Stimulated activated CD4-positive, alpha-beta T cell treated with anti-CD3 and anti-CD28 coated beads, Interleukin-1b, Interleukin-23, amount 100 ng/mL, for 48 hours (primary cell): ENCODE data around the gene DHRS2.
"Not testable (repeated sequence)": the region's sequence is repeated elsewhere in the genome, so short reads cannot be mapped to it uniquely, and the experiment has no call there.

ENCODE experiments used
- DNase-seq: peaks from one replicate; pipeline ENCODE4 v3.0.0-alpha.2; 2020

DHRS2 gene

GRCh38 chr14:23650506-23650905, 14.3 kb downstream of the DHRS2 start:
- no peak for DNase-seq

GRCh38 chr14:23653051-23653450, 16.9 kb downstream of the DHRS2 start:
- DNase-seq = no peak

DNA sequence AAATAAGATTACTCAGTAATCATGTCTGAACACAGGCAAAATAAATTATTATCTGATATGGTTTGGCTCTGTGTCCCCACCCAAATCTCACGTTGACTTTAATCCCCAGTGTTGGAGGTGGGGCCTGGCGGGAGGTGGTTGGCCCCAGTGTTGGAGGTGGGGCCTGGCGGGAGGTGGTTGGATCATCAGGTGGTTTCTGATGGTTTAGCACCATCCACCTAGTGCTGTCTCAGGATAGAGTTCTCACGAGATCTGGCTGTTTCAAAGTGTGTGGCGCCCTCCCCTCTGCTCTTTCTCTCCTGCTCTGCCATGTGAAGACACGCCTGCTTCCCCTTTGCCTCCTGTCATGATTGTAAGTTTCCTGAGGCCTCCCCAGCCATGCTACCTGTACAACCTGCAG, 18.1 kb downstream of the DHRS2 start:
- no peak for DNase-seq

GRCh38 chr14:23657959-23658470, 21.9 kb downstream of the DHRS2 start:
- DNase-seq = no peak

GRCh38 chr14:23660290-23661226, 24.4 kb downstream of the DHRS2 start:
- no peak for DNase-seq

DNA sequence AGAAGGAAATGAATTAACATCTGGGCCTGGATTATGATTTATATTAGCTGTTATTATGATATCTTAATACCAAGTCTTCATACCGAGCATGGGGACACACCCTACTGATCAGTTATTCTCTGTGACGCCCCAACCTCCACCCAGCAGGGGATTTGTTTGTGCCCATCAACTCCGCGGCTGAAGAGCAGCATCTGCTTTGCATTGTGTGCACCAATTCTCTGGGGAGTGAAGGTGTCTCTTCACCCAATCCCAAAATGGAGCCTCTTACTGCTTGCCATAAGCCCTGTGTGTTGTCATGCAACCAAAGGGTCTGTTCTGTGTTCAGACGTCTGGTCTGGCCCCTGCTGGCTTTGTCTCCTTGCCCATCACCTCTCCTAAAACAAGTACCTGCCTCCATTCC, 25.4 kb downstream of the DHRS2 start:
- DNase-seq = no peak

GRCh38 chr14:23663127-23663526, 27.0 kb downstream of the DHRS2 start:
- DNase-seq = no peak

DNA sequence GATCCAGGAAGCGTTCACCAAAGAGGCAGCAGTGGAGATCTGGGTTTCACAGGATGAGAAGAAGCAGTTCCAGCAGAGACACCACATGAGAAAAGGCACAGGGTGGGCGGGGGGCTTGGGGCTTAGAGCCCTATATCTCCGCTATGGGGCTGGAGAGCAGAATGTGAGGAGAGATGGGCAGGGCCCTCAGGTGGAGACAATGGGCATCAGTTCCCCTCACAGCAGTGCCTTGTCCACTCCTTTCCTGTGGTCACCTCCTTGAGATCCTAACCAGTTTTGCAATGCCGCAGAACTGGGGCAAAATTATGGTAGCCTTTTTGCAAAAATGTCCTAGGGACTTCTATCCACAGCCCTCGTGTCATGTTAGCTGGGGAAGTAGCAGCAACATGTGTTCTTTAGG, 27.5 kb downstream of the DHRS2 start:
- no peak for DNase-seq

- no peak for DNase-seq
These were observed 28.2 kb downstream of the DHRS2 start for GRCh38 chr14:23664207-23664885.

DNA sequence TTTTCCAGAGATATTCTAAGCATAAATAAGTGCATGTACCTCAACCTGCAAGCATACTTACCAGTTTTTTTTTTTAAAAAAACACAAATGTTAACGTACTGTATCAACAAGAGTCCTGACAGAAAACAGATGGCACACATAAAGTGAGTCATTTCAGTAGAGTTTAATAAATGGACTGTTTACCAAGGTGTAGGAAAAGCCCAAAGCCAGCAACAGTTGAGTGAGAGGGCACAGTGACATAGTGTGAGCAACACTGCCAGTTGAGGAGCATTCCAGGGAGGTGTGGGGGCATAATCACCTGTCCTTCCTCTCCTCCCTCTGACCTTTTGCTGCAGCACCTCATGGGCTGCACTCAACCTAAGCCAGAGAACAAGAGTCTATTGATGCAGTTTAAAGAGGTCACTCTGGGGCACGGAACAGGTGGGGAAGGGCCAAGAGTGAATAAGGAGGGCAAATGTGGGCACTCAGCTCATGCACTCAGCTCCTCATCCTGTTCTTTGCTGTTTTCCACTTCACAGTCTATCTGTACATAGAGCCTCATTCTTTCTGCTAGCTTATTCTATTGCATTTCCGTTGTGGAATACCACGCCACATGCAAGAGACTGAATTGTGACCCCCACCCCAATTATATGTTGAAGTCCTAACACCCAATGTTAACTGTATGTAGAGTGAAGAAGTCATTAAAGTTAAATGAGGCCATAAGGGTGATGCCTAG, 29.3 kb downstream of the DHRS2 start:
- no peak for DNase-seq

DNA sequence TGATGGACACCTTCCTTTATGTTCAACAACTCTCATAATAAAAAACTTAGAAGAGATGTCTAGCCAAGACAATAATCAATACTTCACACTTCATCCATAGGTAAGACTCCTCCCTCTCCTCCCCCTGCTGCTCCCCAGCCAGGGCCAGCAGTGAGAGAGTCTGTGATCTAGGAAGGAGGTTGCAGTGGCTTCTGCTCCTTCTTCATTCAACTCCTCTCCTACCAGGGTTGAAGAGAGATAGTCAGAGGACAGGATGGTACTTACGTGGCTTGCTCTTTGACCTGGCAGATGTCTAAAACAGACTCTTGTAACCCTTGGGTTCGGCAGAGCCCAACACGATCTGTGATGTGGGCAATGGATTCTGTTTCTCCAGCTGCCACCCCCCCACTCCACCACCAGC, 31.0 kb downstream of the DHRS2 start:
- no peak for DNase-seq

DNA sequence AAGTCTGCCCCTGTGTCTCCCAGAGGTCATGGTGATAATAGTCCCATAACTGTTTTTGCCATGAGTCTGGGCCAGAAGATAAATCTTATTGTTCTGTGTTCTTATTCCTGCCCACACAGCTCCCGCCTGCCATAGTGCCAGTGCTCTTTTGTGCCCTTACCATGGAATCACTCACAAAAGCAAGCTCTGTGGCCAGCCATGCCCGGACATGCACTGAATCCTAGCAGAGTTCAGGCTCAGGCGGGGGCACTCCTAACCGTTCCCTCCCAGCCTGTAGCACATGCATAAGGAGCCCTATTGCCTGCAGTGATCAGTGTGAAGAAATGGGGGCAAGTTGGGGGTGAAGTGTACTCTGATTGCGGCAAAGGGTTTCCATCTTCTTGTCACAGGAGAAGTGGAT, 33.3 kb downstream of the DHRS2 start:
- no peak for DNase-seq

GRCh38 chr14:23670481-23670880, 34.3 kb downstream of the DHRS2 start:
- DNase-seq = no peak

DNA sequence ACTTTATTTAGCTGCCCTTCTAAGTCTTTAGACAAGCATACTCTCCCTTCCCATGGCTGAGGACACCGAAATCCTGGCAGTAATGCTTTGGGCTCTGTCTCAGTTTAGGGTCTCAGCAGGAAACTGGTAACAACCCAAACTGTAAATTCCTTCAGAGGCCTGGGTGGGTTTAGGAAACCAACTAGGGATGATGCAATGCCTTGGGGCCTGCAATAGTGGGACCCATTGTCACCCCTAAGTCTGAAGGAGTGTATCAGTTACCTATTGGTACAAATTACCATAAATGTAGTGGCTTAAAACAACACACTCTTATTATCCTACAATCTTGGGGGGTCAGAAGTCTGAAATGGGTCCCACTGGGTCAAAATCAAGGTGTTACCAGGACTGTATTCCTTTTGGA, 36.0 kb downstream of the DHRS2 start:
- no peak for DNase-seq

- DNase-seq = no peak
These were observed 39.2 kb downstream of the DHRS2 start for GRCh38 chr14:23675337-23675736.

- no peak for DNase-seq
These were observed 39.7 kb downstream of the DHRS2 start for GRCh38 chr14:23675906-23676305.

DNA sequence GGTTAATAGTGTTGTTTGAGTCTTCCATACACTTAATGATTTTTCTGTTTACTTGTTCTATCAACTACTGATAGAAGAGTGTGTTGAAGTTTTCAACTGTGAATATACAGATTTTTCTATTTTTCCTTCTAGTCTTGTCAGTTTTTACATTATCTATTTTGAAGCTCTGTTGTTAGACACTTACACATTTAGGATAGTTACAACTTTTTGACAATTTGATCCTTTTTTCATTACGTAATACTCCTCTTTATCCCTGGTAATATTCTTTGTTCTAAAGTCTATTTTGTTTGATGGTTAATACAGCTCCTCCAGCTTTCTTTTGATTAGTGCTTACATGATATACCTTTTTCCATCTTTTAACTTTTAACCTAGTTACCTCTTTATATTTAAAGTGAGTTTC, 45.2 kb downstream of the DHRS2 start:
- no peak for DNase-seq

DNA sequence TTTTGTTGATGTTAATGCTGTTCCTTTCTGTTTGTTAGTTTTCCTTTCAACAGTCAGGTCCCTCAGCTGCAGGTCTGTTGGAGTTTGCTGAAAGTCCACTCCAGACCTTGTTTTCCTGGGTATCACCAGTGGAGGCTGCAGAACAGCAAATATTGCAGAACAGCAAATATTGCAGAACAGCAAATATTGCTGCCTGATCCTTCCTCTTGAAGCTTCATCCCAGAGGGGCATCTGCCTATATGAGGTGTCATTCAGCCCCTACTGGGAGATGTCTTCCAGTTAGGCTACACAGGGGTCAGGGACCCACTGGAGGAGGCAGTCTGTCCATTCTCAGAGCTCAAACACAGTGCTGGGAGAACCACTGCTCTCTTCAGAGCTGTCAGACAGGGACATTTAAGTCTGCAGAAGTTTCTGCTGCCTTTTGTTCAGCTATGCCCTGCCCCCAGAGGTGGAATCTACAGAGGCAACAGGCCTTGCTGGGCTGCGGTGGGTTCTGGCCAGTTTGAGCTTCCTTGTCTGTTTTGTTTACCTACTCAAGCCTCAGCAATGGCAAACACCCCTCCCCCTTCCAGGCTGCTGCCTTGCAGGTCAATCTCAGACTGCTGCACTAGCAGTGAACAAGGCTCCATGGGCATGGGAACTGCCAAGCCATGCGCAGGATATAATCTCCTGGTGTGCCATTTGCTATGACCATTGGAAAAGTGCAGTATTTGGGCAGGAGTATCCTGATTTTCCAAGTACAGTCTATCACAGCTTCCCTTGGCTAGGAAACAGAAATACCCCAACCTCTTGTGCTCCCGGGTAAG, 53.7 kb downstream of the DHRS2 start:
- not testable (repeated sequence) for DNase-seq

GRCh38 chr14:23692416-23692815, 56.3 kb downstream of the DHRS2 start:
- no peak for DNase-seq

DNA sequence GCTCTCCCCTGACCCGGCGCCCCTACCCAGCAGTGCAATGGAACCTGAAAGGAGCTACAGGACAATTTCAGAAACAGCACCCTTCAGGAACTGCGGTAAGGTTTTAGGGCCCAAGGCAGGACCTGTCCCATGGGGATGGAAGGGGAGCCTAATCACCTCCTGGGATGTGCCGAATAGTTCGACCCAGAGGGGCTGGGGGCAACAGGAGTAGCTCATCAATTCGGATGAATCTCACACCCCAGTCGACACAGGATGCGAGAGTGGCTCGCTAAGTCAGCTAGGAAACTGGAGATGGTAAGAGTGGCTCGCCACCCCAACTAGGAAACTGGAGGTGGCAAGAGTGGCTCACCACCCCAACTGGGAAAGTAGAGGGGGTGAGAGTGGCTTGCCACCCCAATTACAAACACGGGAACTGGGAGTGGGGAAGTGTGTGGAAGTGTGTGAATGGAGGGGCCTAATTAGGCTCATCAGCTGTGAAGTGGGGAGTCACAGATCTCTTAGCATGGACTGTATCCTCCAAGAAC, 57.1 kb downstream of the DHRS2 start:
- no peak for DNase-seq

DNA sequence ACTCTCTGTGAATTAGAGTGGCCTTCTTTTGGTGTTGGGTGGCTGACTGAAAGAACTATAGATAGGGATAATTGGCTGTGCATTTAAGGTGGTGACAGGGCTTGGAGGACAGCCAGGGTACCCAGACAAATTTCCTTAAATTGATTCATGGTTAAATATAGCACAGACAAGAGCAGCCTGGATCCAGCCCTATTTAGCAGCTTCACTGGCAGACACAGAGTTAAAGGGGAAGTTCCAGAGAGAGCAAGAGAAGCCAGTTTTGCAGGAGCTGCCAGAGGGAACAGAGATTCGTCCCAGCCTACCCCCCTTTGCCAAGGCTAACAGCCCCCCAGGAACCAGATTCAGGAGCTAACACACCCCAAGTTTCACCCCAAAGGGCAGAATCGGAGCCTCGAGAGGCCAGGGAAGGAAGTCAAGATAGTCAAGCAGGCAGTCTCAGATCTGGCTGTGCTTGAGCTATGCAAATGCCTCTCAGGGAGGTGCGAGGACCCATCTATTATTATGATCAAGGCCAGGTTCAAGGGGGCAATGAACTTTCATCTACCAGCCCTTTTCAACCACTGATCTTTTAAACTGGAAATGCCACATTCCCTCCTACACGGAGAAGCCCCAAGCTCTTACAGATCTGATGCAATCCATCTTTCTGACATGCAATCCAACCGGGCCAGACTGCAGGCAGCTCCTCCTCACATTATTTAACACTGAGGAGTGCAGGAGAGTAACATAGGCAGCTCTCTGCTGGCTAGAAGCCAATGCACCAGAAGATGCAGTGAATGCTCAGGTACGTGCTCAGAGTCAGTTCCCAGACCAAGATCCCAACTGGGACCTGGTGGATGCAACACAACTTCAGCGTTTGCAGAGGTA, 58.2 kb downstream of the DHRS2 start:
- peak; percentile 2 for DNase-seq
